H9 (cell line): Measurements from ENCODE around the gene LRRC28. TPM values are rescaled to one million over a fixed set of nuclear protein-coding genes. Genes with fewer than 3 reads are reported as not detected.

Experiments
- DNase-seq: peaks from one replicate; pipeline ENCODE4 v3.0.0-alpha.2; 2017
- H2AFZ ChIP-seq: one replicate; pipeline ENCODE4 v1.6.1; 2013; ENCODE audit warnings: mild to moderate bottlenecking, low read length, control low read depth, moderate library complexity
- H2AK5ac ChIP-seq: 2 replicates; pipeline ENCODE4 v1.6.1; 2013; ENCODE audit warnings: low read length, control low read depth, mixed read lengths; ENCODE audit not compliant: insufficient read length
- H2BK120ac ChIP-seq: one replicate; pipeline ENCODE4 v1.6.1; 2013; ENCODE audit warnings: low read depth, mild to moderate bottlenecking, low read length, control low read depth, inconsistent platforms; ENCODE audit not compliant: poor library complexity, severe bottlenecking
- H2BK12ac ChIP-seq: 2 replicates; pipeline ENCODE4 v1.6.1; 2013; ENCODE audit warnings: low read length, control low read depth, mixed read lengths, low read depth; ENCODE audit not compliant: insufficient read length
- H2BK15ac ChIP-seq: 2 replicates; pipeline ENCODE4 v1.6.1; 2013; ENCODE audit warnings: low read depth, low read length, control low read depth
- H2BK20ac ChIP-seq: one replicate; pipeline ENCODE4 v1.6.1; 2013; ENCODE audit warnings: low read depth, mild to moderate bottlenecking, low read length, control low read depth, inconsistent platforms; ENCODE audit not compliant: poor library complexity, severe bottlenecking
- H2BK5ac ChIP-seq: 2 replicates; pipeline ENCODE4 v1.6.1; 2013; ENCODE audit warnings: low read length, control low read depth, mixed read lengths; ENCODE audit not compliant: insufficient read length
- H3K14ac ChIP-seq: 2 replicates; pipeline ENCODE4 v1.6.1; 2013; ENCODE audit warnings: low read length, control low read depth; ENCODE audit not compliant: insufficient read depth
- H3K18ac ChIP-seq: 2 replicates; pipeline ENCODE4 v1.6.1; 2013; ENCODE audit warnings: low read depth, mild to moderate bottlenecking, mixed read lengths, low read length, control low read depth; ENCODE audit not compliant: insufficient read length
- H3K23ac ChIP-seq: 2 replicates; pipeline ENCODE4 v1.6.1; 2013; ENCODE audit warnings: low read length, control low read depth, mixed read lengths, low read depth; ENCODE audit not compliant: insufficient read length
- H3K23me2 ChIP-seq: 2 replicates; pipeline ENCODE4 v1.6.1; 2013; ENCODE audit warnings: low read depth, mild to moderate bottlenecking, mixed read lengths, low read length, control low read depth; ENCODE audit not compliant: insufficient read length, poor library complexity, severe bottlenecking
- H3K27ac ChIP-seq: 2 replicates; pipeline ENCODE4 v1.5.1; 2013; ENCODE audit warnings: low read length, control low read depth, mixed read lengths, low read depth; ENCODE audit not compliant: insufficient read length
- H3K27me3 ChIP-seq: 2 replicates; pipeline ENCODE4 v1.6.1; 2013; ENCODE audit warnings: low read length, control low read depth, inconsistent platforms; ENCODE audit not compliant: insufficient read depth
- H3K4ac ChIP-seq: 2 replicates; pipeline ENCODE4 v1.6.1; 2013; ENCODE audit warnings: low read depth, mild to moderate bottlenecking, control low read depth, inconsistent platforms, low read length, moderate library complexity
- H3K4me1 ChIP-seq: 2 replicates; pipeline ENCODE4 v1.6.1; 2013; ENCODE audit warnings: low read length, control low read depth, inconsistent platforms; ENCODE audit not compliant: insufficient read depth
- H3K4me2 ChIP-seq: 2 replicates; pipeline ENCODE4 v1.6.1; 2013; ENCODE audit warnings: low read length, control low read depth, mixed read lengths; ENCODE audit not compliant: insufficient read length, insufficient read depth
- H3K56ac ChIP-seq: 2 replicates; pipeline ENCODE4 v1.6.1; 2013; ENCODE audit warnings: low read depth, mild to moderate bottlenecking, mixed read lengths, low read length, control low read depth; ENCODE audit not compliant: insufficient read length
- H3K79me1 ChIP-seq: 2 replicates; pipeline ENCODE4 v1.6.1; 2013; ENCODE audit warnings: low read depth, mild to moderate bottlenecking, moderate library complexity, low read length, control low read depth, inconsistent platforms; ENCODE audit not compliant: insufficient read depth, poor library complexity, severe bottlenecking
- H3K79me2 ChIP-seq: 2 replicates; pipeline ENCODE4 v1.6.1; 2013; ENCODE audit warnings: low read length, control low read depth, inconsistent platforms; ENCODE audit not compliant: insufficient read depth
- H3K9ac ChIP-seq: 2 replicates; pipeline ENCODE4 v1.6.1; 2013; ENCODE audit warnings: low read length, control low read depth, mixed read lengths; ENCODE audit not compliant: insufficient read length; ENCODE audit errors: extremely low read depth
- H3K9me3 ChIP-seq: one replicate; pipeline ENCODE4 v1.6.1; 2013; ENCODE audit warnings: low read depth, low read length, inconsistent platforms; ENCODE audit not compliant: control insufficient read depth
- H3T11ph ChIP-seq: one replicate; pipeline ENCODE4 v1.6.1; 2013; ENCODE audit warnings: mild to moderate bottlenecking, low read length, control low read depth, inconsistent platforms
- H4K20me1 ChIP-seq: one replicate; pipeline ENCODE4 v1.6.1; 2013; ENCODE audit not compliant: control insufficient read depth, insufficient read length, insufficient read depth
- H4K5ac ChIP-seq: 2 replicates; pipeline ENCODE4 v1.6.1; 2013; ENCODE audit warnings: low read depth, mild to moderate bottlenecking, mixed read lengths, low read length, control low read depth; ENCODE audit not compliant: insufficient read length
- H4K8ac ChIP-seq: replicated peaks from 2 replicates; pipeline ENCODE4 v1.6.1; 2013; ENCODE audit warnings: low read length, control low read depth, mixed read lengths, low read depth; ENCODE audit not compliant: insufficient read length
- H4K91ac ChIP-seq: 2 replicates; pipeline ENCODE4 v1.6.1; 2013; ENCODE audit warnings: low read depth, mild to moderate bottlenecking, moderate library complexity, mixed read lengths, low read length, control low read depth; ENCODE audit not compliant: insufficient read length
- H3K27ac Mint-ChIP-seq, 3 experiments: 2 replicates in 2 of 3; 3 replicates in 1 of 3; pipeline ENCODE4 v1.8.0; 2020 to 2021; ENCODE audit warnings: mixed read lengths in 3 of 3, mild to moderate bottlenecking in 1 of 3, moderate library complexity in 1 of 3
- H3K27me3 Mint-ChIP-seq: 2 replicates; pipeline ENCODE4 v1.8.0; 2021; ENCODE audit warnings: low read depth, mild to moderate bottlenecking, moderate library complexity, mixed read lengths
- H3K36me3 Mint-ChIP-seq, 3 experiments: 2 replicates in 2 of 3; 3 replicates in 1 of 3; pipeline ENCODE4 v1.8.0; 2020 to 2021; ENCODE audit warnings: low read depth in 3 of 3, mixed read lengths in 3 of 3; ENCODE audit not compliant: insufficient read depth in 1 of 3
- H3K4me1 Mint-ChIP-seq, 2 experiments: 2 replicates each; pipeline ENCODE4 v1.8.0; 2020; ENCODE audit warnings: mixed read lengths in 2 of 2
- H3K4me3 Mint-ChIP-seq, 2 experiments: 2 replicates in 1 of 2; 3 replicates in 1 of 2; pipeline ENCODE4 v1.8.0; 2020 to 2021; ENCODE audit warnings: mild to moderate bottlenecking in 2 of 2, mixed read lengths in 2 of 2, moderate library complexity in 1 of 2
- H3K9me3 Mint-ChIP-seq, 2 experiments: 2 replicates in 1 of 2; 3 replicates in 1 of 2; pipeline ENCODE4 v1.8.0; 2020; ENCODE audit warnings: mild to moderate bottlenecking in 2 of 2, mixed read lengths in 2 of 2, moderate library complexity in 1 of 2
- WGBS: extraction: QIAGEN DNeasy Blood & Tissue Kit; methylation state at CpG from one replicate; pipeline ENCODE4 v1.1.7; 2013; ENCODE audit warnings: missing lambda C conversion rate, low lambda C conversion rate, mixed read lengths; ENCODE audit not compliant: insufficient read length; ENCODE audit errors: extremely low coverage; 5-methylcytosine and 5-hydroxymethylcytosine counted together
- total RNA-seq: library from RNA; stranded (reverse); gene quantifications from 2 replicates; pipeline ENCODE4 v1.2.1, GENCODE V29; 2021
- TF ChIP-seq, protein P1 (sequence below): fragments of 200-600 bp; sonication (generic); conservative IDR thresholded peaks from 3 replicates; pipeline ENCODE4 v1.8.0; 2021; ENCODE audit warnings: antibody characterized with exemption, mild to moderate bottlenecking

LRRC28 gene
- total RNA-seq, 1 experiment from 2014 or later, result 17.6 TPM

DNA sequence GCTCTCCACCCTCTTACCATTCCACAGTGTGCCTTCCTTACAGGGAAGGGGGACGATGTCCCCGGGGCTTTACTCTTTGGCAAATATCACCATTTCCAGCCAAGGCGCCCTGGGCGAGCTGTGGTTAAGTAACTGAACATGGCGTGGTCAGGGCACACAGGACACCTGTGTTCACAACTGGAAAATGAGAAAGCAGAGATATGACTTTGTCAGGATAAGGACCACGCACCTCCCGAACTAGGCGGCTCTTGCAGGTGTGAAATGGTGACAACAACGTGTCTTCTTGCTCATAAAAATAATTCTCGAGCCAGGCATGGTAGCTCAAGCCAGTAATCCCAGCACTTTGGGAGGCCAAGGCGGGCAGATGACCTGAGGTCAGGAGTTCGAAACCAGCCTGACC lies 154.8 kb downstream of the LRRC28 start:
- DNase-seq, result no peak
- no peak overlapping the region for H2BK12ac ChIP-seq
- no peak overlapping the region for H3K23ac ChIP-seq
- H4K8ac ChIP-seq, result no peak overlapping the region
- H3K4me1 ChIP-seq, result no peaks in the 10 kb centered on the region
- H3K18ac ChIP-seq, result no peak overlapping the region
- no peak overlapping the region for H3K4me3 Mint-ChIP-seq
- H3K9me3 ChIP-seq, result no peaks in the 10 kb centered on the region
- no peak overlapping the region for H3K14ac ChIP-seq
- TF ChIP-seq, protein P1, sequence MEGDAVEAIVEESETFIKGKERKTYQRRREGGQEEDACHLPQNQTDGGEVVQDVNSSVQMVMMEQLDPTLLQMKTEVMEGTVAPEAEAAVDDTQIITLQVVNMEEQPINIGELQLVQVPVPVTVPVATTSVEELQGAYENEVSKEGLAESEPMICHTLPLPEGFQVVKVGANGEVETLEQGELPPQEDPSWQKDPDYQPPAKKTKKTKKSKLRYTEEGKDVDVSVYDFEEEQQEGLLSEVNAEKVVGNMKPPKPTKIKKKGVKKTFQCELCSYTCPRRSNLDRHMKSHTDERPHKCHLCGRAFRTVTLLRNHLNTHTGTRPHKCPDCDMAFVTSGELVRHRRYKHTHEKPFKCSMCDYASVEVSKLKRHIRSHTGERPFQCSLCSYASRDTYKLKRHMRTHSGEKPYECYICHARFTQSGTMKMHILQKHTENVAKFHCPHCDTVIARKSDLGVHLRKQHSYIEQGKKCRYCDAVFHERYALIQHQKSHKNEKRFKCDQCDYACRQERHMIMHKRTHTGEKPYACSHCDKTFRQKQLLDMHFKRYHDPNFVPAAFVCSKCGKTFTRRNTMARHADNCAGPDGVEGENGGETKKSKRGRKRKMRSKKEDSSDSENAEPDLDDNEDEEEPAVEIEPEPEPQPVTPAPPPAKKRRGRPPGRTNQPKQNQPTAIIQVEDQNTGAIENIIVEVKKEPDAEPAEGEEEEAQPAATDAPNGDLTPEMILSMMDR, result no peak
- no peaks in the 10 kb centered on the region for H4K20me1 ChIP-seq
- H3K23me2 ChIP-seq, result no peaks in the 10 kb centered on the region
- no peak overlapping the region for H3K4me2 ChIP-seq
- no peaks in the 10 kb centered on the region; the same call in 1 of the 2 replicates for H3K27me3 Mint-ChIP-seq
- no peak overlapping the region for H3K56ac ChIP-seq
- no peak overlapping the region for H4K5ac ChIP-seq
- peaks cover 4 to 6% of the 10 kb centered on the region in 2 experiments; a peak in 2 of 4 replicates for H3K4me1 Mint-ChIP-seq
- H2AK5ac ChIP-seq, result no peak overlapping the region
- no CpG with 5 or more reads among the region's 12 CpGs for WGBS
- no peak overlapping the region for H2BK120ac ChIP-seq
- no peak overlapping the region for H4K91ac ChIP-seq
- H3K79me2 ChIP-seq, result no peaks in the 10 kb centered on the region
- H3K9ac ChIP-seq, result no peak overlapping the region
- no peak overlapping the region for H2BK20ac ChIP-seq
- no peak overlapping the region for H2AFZ ChIP-seq
- H3K27ac Mint-ChIP-seq, result no peak overlapping the region
- no peaks in the 10 kb centered on the region; a peak in 2 of 5 replicates for H3K9me3 Mint-ChIP-seq
- no peak overlapping the region for H3T11ph ChIP-seq
- H2BK15ac ChIP-seq, result no peak overlapping the region
- no peak overlapping the region for H3K4ac ChIP-seq
- H3K79me1 ChIP-seq, result no peaks in the 10 kb centered on the region
- H3K36me3 Mint-ChIP-seq, result no peaks in the 10 kb centered on the region
- no peak overlapping the region for H3K27ac ChIP-seq
- H3K27me3 ChIP-seq, result no peaks in the 10 kb centered on the region
- no peak overlapping the region for H2BK5ac ChIP-seq
